HepG2 (cell line): ENCODE results near the gene BARHL2. TPM values are rescaled to one million over a fixed set of nuclear protein-coding genes. Genes with fewer than 3 reads are reported as not detected.

Experiments
- GFI1 ChIP-seq: sonication (generic); formaldehyde crosslinking; IDR thresholded peaks from 2 replicates; pipeline ENCODE4 v1.5.0; 2020; ENCODE audit warnings: missing genetic modification reagents, mild to moderate bottlenecking, borderline replicate concordance
- HHEX ChIP-seq: IDR thresholded peaks from 2 replicates; pipeline ENCODE4 v1.6.1; 2016; ENCODE audit warnings: control low read depth
- HMG20A ChIP-seq: IDR thresholded peaks from 2 replicates; pipeline ENCODE4 v1.6.1; 2016; ENCODE audit warnings: borderline replicate concordance
- HNF4A ChIP-seq: sonication (generic); formaldehyde crosslinking; IDR thresholded peaks from 2 replicates; pipeline ENCODE4 v1.4.0; 2020; ENCODE audit warnings: missing genetic modification reagents
- MBD4 ChIP-seq: IDR thresholded peaks from 2 replicates; pipeline ENCODE4 v1.6.1; 2012; ENCODE audit warnings: low read length, inconsistent platforms, borderline replicate concordance
- ONECUT2 ChIP-seq: sonication (generic); formaldehyde crosslinking; IDR thresholded peaks from 2 replicates; pipeline ENCODE4 v1.4.0; 2020; ENCODE audit warnings: missing genetic modification reagents
- RAD21 ChIP-seq: fragments of 450-650 bp; formaldehyde crosslinking; IDR thresholded peaks from 2 replicates; pipeline ENCODE4 v1.5.0; 2020; ENCODE audit warnings: mild to moderate bottlenecking
- RFX3 ChIP-seq: IDR thresholded peaks from 2 replicates; pipeline ENCODE4 v1.6.1; 2016; ENCODE audit warnings: missing biosample characterization, missing genetic modification reagents
- SOX5 ChIP-seq: IDR thresholded peaks from 2 replicates; pipeline ENCODE4 v1.6.1; 2016; ENCODE audit warnings: borderline replicate concordance
- ZFAT ChIP-seq: sonication (generic); formaldehyde crosslinking; conservative IDR thresholded peaks from 2 replicates; pipeline ENCODE4 v1.8.1; 2023; ENCODE audit warnings: missing genetic modification reagents, inconsistent platforms
- ZNF17 ChIP-seq: sonication (generic); formaldehyde crosslinking; IDR thresholded peaks from 2 replicates; pipeline ENCODE4 v1.5.0; 2020; ENCODE audit warnings: mild to moderate bottlenecking, missing genetic modification reagents
- ZNF264 ChIP-seq: sonication (generic); formaldehyde crosslinking; IDR thresholded peaks from 2 replicates; pipeline ENCODE4 v1.4.0; 2020; ENCODE audit warnings: missing genetic modification reagents
- ZNF383 ChIP-seq: sonication (generic); formaldehyde crosslinking; IDR thresholded peaks from 2 replicates; pipeline ENCODE4 v1.4.0; 2020; ENCODE audit warnings: missing genetic modification reagents, mild to moderate bottlenecking, borderline replicate concordance
- ZNF460 ChIP-seq: sonication (generic); formaldehyde crosslinking; IDR thresholded peaks from 2 replicates; pipeline ENCODE4 v1.5.1; 2020; ENCODE audit warnings: missing genetic modification reagents, mild to moderate bottlenecking, borderline replicate concordance
- ZNF644 ChIP-seq: IDR thresholded peaks from 2 replicates; pipeline ENCODE4 v1.6.1; 2016; ENCODE audit warnings: low read depth
- polyA plus RNA-seq, 8 experiments: library from polyadenylated mRNA; depleted of rRNA in 3 of 8; stranded (reverse) in 7 of 8; unstranded in 1 of 8; fragments of >200 nt; fragmentation: Illumina TruSeq in 4 of 8; extraction: Trizol in 4 of 8; gene quantifications; 2 replicates each; pipeline versions ENCODE4 v1.2.1 to v1.2.3, GENCODE V29; 2011 to 2016; ENCODE audit warnings: low read depth in 4 of 8, missing spikeins in 1 of 8, mixed read lengths in 1 of 8; ENCODE audit not compliant: insufficient read depth in 1 of 8
- total RNA-seq, 5 experiments: library from RNA; depleted of rRNA; stranded (reverse); fragments of >200 nt; fragmentation: Illumina TruSeq; extraction: Trizol; gene quantifications; 2 replicates each; pipeline ENCODE4 v1.2.3, GENCODE V29; 2016; ENCODE audit warnings: low read depth in 1 of 5
- TF ChIP-seq, protein P1 (sequence below): sonication (generic); formaldehyde crosslinking; IDR thresholded peaks from 2 replicates; pipeline ENCODE4 v1.5.0; 2020; ENCODE audit warnings: mild to moderate bottlenecking, missing genetic modification reagents, borderline replicate concordance
- TF ChIP-seq, protein P2 (sequence below): sonication (generic); formaldehyde crosslinking; IDR thresholded peaks from 2 replicates; pipeline ENCODE4 v1.5.1; 2020; ENCODE audit warnings: mild to moderate bottlenecking, missing genetic modification reagents, borderline replicate concordance
- TF ChIP-seq, protein P3 (sequence below): sonication (generic); formaldehyde crosslinking; IDR thresholded peaks from 2 replicates; pipeline ENCODE4 v1.5.0; 2020; ENCODE audit warnings: missing genetic modification reagents
- TF ChIP-seq, protein P4 (sequence below): sonication (generic); formaldehyde crosslinking; IDR thresholded peaks from 2 replicates; pipeline ENCODE4 v1.8.1; 2023; ENCODE audit warnings: mild to moderate bottlenecking, moderate library complexity, missing genetic modification reagents

Gene BARHL2
- total and polyA plus RNA-seq, 2 of the 13 experiments (the other 11 are each of a cell fraction or from before 2014, with no cell fraction given): not detected

DNA sequence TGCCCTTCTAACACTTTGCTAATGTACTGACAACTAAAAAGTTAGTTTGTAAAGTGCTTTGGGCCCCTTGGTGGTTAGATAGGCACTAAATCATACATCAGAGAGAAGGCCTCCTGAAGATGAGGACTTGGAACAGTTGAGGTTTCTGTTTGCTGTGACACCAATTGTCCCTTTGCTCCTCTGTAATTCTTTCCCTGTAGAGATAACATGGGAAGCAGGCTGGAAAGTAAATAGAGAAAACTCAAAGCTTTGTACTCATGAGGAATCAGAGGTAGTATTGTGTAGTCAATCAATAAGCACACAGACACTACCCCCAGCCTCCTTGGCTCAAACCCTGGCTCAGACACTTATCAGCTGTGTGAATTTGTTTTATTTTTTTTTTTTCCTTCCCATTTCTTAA, 31.6 kb upstream of the BARHL2 start (continued):
- TF ChIP-seq, protein P1, sequence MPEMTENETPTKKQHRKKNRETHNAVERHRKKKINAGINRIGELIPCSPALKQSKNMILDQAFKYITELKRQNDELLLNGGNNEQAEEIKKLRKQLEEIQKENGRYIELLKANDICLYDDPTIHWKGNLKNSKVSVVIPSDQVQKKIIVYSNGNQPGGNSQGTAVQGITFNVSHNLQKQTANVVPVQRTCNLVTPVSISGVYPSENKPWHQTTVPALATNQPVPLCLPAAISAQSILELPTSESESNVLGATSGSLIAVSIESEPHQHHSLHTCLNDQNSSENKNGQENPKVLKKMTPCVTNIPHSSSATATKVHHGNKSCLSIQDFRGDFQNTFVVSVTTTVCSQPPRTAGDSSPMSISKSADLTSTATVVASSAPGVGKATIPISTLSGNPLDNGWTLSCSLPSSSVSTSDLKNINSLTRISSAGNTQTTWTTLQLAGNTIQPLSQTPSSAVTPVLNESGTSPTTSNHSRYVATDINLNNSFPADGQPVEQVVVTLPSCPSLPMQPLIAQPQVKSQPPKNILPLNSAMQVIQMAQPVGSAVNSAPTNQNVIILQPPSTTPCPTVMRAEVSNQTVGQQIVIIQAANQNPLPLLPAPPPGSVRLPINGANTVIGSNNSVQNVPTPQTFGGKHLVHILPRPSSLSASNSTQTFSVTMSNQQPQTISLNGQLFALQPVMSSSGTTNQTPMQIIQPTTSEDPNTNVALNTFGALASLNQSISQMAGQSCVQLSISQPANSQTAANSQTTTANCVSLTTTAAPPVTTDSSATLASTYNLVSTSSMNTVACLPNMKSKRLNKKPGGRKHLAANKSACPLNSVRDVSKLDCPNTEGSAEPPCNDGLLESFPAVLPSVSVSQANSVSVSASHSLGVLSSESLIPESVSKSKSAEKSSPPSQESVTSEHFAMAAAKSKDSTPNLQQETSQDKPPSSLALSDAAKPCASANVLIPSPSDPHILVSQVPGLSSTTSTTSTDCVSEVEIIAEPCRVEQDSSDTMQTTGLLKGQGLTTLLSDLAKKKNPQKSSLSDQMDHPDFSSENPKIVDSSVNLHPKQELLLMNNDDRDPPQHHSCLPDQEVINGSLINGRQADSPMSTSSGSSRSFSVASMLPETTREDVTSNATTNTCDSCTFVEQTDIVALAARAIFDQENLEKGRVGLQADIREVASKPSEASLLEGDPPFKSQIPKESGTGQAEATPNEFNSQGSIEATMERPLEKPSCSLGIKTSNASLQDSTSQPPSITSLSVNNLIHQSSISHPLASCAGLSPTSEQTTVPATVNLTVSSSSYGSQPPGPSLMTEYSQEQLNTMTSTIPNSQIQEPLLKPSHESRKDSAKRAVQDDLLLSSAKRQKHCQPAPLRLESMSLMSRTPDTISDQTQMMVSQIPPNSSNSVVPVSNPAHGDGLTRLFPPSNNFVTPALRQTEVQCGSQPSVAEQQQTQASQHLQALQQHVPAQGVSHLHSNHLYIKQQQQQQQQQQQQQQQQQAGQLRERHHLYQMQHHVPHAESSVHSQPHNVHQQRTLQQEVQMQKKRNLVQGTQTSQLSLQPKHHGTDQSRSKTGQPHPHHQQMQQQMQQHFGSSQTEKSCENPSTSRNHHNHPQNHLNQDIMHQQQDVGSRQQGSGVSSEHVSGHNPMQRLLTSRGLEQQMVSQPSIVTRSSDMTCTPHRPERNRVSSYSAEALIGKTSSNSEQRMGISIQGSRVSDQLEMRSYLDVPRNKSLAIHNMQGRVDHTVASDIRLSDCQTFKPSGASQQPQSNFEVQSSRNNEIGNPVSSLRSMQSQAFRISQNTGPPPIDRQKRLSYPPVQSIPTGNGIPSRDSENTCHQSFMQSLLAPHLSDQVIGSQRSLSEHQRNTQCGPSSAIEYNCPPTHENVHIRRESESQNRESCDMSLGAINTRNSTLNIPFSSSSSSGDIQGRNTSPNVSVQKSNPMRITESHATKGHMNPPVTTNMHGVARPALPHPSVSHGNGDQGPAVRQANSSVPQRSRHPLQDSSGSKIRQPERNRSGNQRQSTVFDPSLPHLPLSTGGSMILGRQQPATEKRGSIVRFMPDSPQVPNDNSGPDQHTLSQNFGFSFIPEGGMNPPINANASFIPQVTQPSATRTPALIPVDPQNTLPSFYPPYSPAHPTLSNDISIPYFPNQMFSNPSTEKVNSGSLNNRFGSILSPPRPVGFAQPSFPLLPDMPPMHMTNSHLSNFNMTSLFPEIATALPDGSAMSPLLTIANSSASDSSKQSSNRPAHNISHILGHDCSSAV (CRISPR knock-in tag): no peak
- TF ChIP-seq, protein P2, sequence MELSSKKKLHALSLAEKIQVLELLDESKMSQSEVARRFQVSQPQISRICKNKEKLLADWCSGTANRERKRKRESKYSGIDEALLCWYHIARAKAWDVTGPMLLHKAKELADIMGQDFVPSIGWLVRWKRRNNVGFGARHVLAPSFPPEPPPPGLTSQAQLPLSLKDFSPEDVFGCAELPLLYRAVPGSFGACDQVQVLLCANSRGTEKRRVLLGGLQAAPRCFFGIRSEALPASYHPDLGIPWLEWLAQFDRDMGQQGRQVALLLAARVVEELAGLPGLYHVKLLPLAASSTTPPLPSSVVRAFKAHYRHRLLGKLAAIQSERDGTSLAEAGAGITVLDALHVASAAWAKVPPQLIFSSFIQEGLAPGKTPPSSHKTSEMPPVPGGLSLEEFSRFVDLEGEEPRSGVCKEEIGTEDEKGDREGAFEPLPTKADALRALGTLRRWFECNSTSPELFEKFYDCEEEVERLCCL: no peak
- TF ChIP-seq ZNF17 (CRISPR knock-in tag) (no peak), RFX3 (no peak), ZFAT (CRISPR knock-in tag) (no peak), MBD4 (no peak), ZNF383 (CRISPR knock-in tag) (no peak), HNF4A (CRISPR knock-in tag) (0 out of 2 replicates have a peak, but pooled peaks have one; percentile 16), ONECUT2 (CRISPR knock-in tag) (peak; percentile 79), ZNF460 (CRISPR knock-in tag) (no peak), ZNF264 (CRISPR knock-in tag) (no peak), ZNF644 (CRISPR knock-in tag) (no peak), HMG20A (CRISPR knock-in tag) (no peak), RAD21 (CRISPR knock-in tag) (no peak), SOX5 (CRISPR knock-in tag) (peak; percentile 74; the same call in 1 of the 2 replicates), GFI1 (CRISPR knock-in tag) (0 out of 2 replicates have a peak, but pooled peaks have one; percentile 50), HHEX (peak; percentile 17; the same call in 1 of the 2 replicates)
- TF ChIP-seq, protein P3, sequence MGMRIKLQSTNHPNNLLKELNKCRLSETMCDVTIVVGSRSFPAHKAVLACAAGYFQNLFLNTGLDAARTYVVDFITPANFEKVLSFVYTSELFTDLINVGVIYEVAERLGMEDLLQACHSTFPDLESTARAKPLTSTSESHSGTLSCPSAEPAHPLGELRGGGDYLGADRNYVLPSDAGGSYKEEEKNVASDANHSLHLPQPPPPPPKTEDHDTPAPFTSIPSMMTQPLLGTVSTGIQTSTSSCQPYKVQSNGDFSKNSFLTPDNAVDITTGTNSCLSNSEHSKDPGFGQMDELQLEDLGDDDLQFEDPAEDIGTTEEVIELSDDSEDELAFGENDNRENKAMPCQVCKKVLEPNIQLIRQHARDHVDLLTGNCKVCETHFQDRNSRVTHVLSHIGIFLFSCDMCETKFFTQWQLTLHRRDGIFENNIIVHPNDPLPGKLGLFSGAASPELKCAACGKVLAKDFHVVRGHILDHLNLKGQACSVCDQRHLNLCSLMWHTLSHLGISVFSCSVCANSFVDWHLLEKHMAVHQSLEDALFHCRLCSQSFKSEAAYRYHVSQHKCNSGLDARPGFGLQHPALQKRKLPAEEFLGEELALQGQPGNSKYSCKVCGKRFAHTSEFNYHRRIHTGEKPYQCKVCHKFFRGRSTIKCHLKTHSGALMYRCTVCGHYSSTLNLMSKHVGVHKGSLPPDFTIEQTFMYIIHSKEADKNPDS (CRISPR knock-in tag): no peak
- TF ChIP-seq, protein P4, sequence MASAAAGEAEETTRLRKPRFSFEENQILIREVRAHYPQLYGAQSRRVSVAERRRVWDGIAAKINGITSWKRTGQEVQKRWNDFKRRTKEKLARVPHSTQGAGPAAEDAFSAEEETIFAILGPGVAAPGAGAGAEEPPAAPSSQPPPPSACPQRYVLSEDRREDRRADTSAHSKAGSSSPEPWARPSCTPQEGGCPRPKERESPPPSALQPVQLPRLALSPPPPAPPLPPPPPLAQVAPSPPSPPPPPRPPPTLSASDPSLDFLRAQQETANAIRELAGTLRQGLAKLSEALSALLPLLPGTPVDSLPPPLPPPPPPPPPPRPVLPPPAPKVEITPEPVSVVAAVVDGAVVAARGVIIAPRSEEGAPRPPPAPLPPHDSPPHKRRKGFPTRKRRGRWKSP (CRISPR knock-in tag): no peak
